GM12878 (cell line): ENCODE measurements around the gene RBBP9. TPM values are rescaled to one million over a fixed set of nuclear protein-coding genes. Genes with fewer than 3 reads are reported as not detected.
A peak's percentile ranks its signal among the peaks of the same experiment; 100 is the strongest.

ENCODE experiments used
- ATAC-seq: fragments of 200-7000 bp; cut with Tn5 transposase; 3 replicates; pipeline ENCODE4 v1.9.1; 2020; ENCODE audit warnings: mild to moderate bottlenecking, moderate library complexity
- BruUV-seq: library from RNA; stranded (reverse); fragments of 400-500 nt; replicated peaks from 2 replicates; lab custom pipeline; 2021; lab: Mats Ljungman, UMichigan
- CTCF ChIA-PET: fragments of 300-600 bp; sonication (Branson Sonifier 250); formaldehyde crosslinking; extraction: SDS; loops from one replicate; lab custom pipeline; 2021; ENCODE audit warnings: inconsistent platforms; lab: Yijun Ruan, JAX
- POLR2A ChIA-PET: fragments of 350-600 bp; formaldehyde crosslinking; extraction: SDS; loops from one replicate; lab custom pipeline; 2021; ENCODE audit warnings: inconsistent platforms; lab: Charles Lee
- RAD21 ChIA-PET: fragments of 300-600 bp; sonication (Branson Sonifier 250); formaldehyde crosslinking; loops from one replicate; lab custom pipeline; 2023; ENCODE audit warnings: antibody characterized with exemption; ENCODE audit not compliant: unreplicated experiment; lab: Charles Lee
- SMC1A ChIA-PET: fragments of 300-600 bp; sonication (Branson Sonifier 250); formaldehyde crosslinking; loops from one replicate; lab custom pipeline; 2023; ENCODE audit not compliant: unreplicated experiment, uncharacterized antibody; lab: Charles Lee
- DNase-seq: peaks from one replicate; pipeline ENCODE4 v3.0.0-alpha.2; 2011; ENCODE audit warnings: low read depth, low spot score
- FAIRE-seq: peaks from 3 replicates; lab custom pipeline; 2011; peaks lifted over from hg19 to GRCh38; lab: Jason Lieb, UNC
- H2AFZ ChIP-seq: 2 replicates; pipeline ENCODE4 v1.6.0; 2011; ENCODE audit warnings: low read depth, low read length, control low read depth; ENCODE audit not compliant: control insufficient read depth
- H3K27ac ChIP-seq: 2 replicates; pipeline ENCODE4 v1.5.1; 2011; ENCODE audit warnings: control low read depth; ENCODE audit not compliant: control insufficient read depth, insufficient read depth
- H3K27me3 ChIP-seq, 2 experiments: replicated peaks in 1 of 2; 2 replicates each; pipeline versions ENCODE4 v1.6.0 to v1.6.1; 2011; ENCODE audit warnings: low read length in 1 of 2; ENCODE audit not compliant: control insufficient read depth in 2 of 2, insufficient read depth in 2 of 2
- H3K36me3 ChIP-seq, 2 experiments: 2 replicates each; pipeline ENCODE4 v1.5.1; 2011; ENCODE audit warnings: low read length in 1 of 2; ENCODE audit not compliant: control insufficient read depth in 2 of 2, insufficient read depth in 2 of 2
- H3K4me1 ChIP-seq: 2 replicates; pipeline ENCODE4 v1.6.1; 2011; ENCODE audit warnings: mild to moderate bottlenecking, low read length, moderate library complexity, mixed read lengths; ENCODE audit not compliant: control insufficient read depth, insufficient read depth
- H3K4me2 ChIP-seq: 2 replicates; pipeline ENCODE4 v1.6.0; 2011; ENCODE audit warnings: control low read depth; ENCODE audit not compliant: control insufficient read depth, insufficient read depth
- H3K4me3 ChIP-seq: fragments of 200-600 bp; sonication (generic); 2 replicates; pipeline ENCODE4 v1.5.1; 2016
- H3K79me2 ChIP-seq: 2 replicates; pipeline ENCODE4 v1.6.0; 2011; ENCODE audit warnings: low read length; ENCODE audit not compliant: control insufficient read depth, insufficient read depth
- H3K9ac ChIP-seq: 2 replicates; pipeline ENCODE4 v1.8.0; 2011; ENCODE audit warnings: low read length, control low read depth, mixed read lengths; ENCODE audit not compliant: control insufficient read depth, insufficient read depth
- H3K9me3 ChIP-seq: replicated peaks from 3 replicates; pipeline ENCODE4 v1.5.1; 2011; ENCODE audit warnings: mild to moderate bottlenecking, low read length; ENCODE audit not compliant: control insufficient read depth, insufficient read depth
- H4K20me1 ChIP-seq: 2 replicates; pipeline ENCODE4 v1.6.0; 2011; ENCODE audit not compliant: control insufficient read depth, insufficient read depth
- DPF2 ChIP-seq: fragments of 450-650 bp; IDR thresholded peaks from 2 replicates; pipeline ENCODE4 v1.6.1; 2017; ENCODE audit warnings: mild to moderate bottlenecking
- MTA2 ChIP-seq: fragments of 450-650 bp; IDR thresholded peaks from 2 replicates; pipeline ENCODE4 v1.6.1; 2016; ENCODE audit warnings: low read depth, mild to moderate bottlenecking, moderate library complexity
- NBN ChIP-seq: fragments of 450-650 bp; IDR thresholded peaks from 2 replicates; pipeline ENCODE4 v1.6.1; 2016
- NFXL1 ChIP-seq: fragments of 450-650 bp; IDR thresholded peaks from 2 replicates; pipeline ENCODE4 v1.6.1; 2017; ENCODE audit warnings: antibody characterized with exemption, mild to moderate bottlenecking, borderline replicate concordance
- NR2F1 ChIP-seq: fragments of 450-650 bp; conservative IDR thresholded peaks from 2 replicates; pipeline ENCODE4 v1.6.1; 2017; ENCODE audit warnings: mild to moderate bottlenecking
- RUNX3 ChIP-seq: IDR thresholded peaks from 2 replicates; pipeline ENCODE4 v1.6.1; 2012; ENCODE audit warnings: low read length, inconsistent platforms
- SP1 ChIP-seq: IDR thresholded peaks from one replicate; pipeline ENCODE4 v1.6.1; 2011; ENCODE audit warnings: low read depth, low read length
- ZBED1 ChIP-seq: IDR thresholded peaks from 2 replicates; pipeline ENCODE4 v1.6.1; 2016; ENCODE audit warnings: borderline replicate concordance
- WGBS: methylation state at CpG from one replicate; pipeline ENCODE4 v1.1.6; 2016; ENCODE audit warnings: low lambda C conversion rate; ENCODE audit not compliant: insufficient replicate concordance, insufficient coverage; ENCODE audit errors: missing lambda C conversion rate; 5-methylcytosine and 5-hydroxymethylcytosine counted together
- in situ Hi-C: fragments of 300-500 bp; cut with MboI; formaldehyde crosslinking; loops from 9 replicates; pipeline ENCODE4 v1.14.3; 2018; ENCODE audit warnings: mixed read lengths
- intact Hi-C: fragments of 100-400 bp; cut with micrococcal nuclease; formaldehyde crosslinking; loops from one replicate; pipeline ENCODE4 v1.14.2; 2022; ENCODE audit not compliant: unreplicated experiment
- polyA plus RNA-seq, 11 experiments: library from polyadenylated mRNA; depleted of rRNA in 4 of 11; unstranded in 6 of 11; stranded (reverse) in 5 of 11; fragments of >200 nt; fragmentation: Nextera tagmentation in 4 of 11; fragmentation: Illumina TruSeq in 1 of 11; extraction: Ambion mirVana in 4 of 11; extraction: Trizol in 1 of 11; gene quantifications; 1 replicate in 1 of 11; 2 replicates in 10 of 11; pipeline versions ENCODE4 v1.2.1 to v1.2.3, GENCODE V29; 2011 to 2016; ENCODE audit warnings: inconsistent platforms in 2 of 11, missing spikeins in 2 of 11, low read depth in 1 of 11
- total RNA-seq, 4 experiments: library from RNA; depleted of rRNA in 3 of 4; stranded (reverse); fragments of >200 nt in 3 of 4; fragmentation: Illumina TruSeq in 1 of 4; extraction: Trizol in 1 of 4; gene quantifications; 2 replicates each; pipeline versions ENCODE4 v1.2.1 to v1.2.3, GENCODE V29; 2013 to 2021
- TF ChIP-seq, protein P1 (sequence below): fragments of 450-650 bp; IDR thresholded peaks from 2 replicates; pipeline ENCODE4 v1.6.1; 2017; ENCODE audit warnings: borderline replicate concordance

The RBBP9 gene
- total and polyA plus RNA-seq, 10 of the 15 experiments (the other 5 are each of a cell fraction or from before 2014, with no cell fraction given) = 7.1 to 34.1 (median 16.0) TPM

DNA sequence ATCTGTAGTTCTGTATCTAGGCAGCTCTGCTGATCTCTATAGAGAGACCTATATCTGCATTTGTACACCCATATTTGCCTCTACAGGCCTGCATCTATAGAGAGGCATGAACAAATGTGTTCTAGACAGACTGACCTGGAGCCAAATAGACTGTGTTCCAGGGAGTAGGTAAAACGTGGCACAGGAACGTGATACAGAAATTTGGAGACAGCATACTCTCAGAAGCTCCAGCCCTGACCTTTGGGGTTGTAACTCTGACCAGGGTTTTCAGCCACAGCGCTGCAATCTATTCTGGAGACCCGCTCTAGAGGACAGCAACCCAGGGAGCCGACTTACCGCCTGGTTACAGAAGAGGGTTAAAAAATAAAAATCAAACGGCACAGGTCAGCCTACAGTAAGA lies 983 bp downstream of the RBBP9 start:
- Histone ChIP-seq H4K20me1 (no peaks in the 10 kb centered on the region), H3K4me2 (peak overlapping the region; percentile 1), H3K27ac (no peak overlapping the region), H3K27me3 (no peaks in the 10 kb centered on the region), H3K9me3 (no peaks in the 10 kb centered on the region)
- RAD21 ChIA-PET = interaction anchor here (0.7 to 4.0 kb wide), 11 partner anchors 9 to 238 kb away, joined by 3 to 67 read pairs (median 4); partner anchors contain the start of genes DZANK1, POLR3F and SEC23B
- intact Hi-C loops (loop anchor here (2.0 kb wide), 1 partner anchor 71 kb away; the partner anchor contains the start of gene SMIM26), in situ Hi-C loops (no loop called here)
- FAIRE-seq = no peak
- peak; percentile 40 for ATAC-seq
- SMC1A ChIA-PET = interaction anchor here (1.0 to 3.9 kb wide), 6 partner anchors 9 to 75 kb away, joined by 3 to 83 read pairs (median 5); partner anchors contain the start of genes DZANK1, POLR3F and SEC23B
- CTCF ChIA-PET = interaction anchor here (0.7 to 5.2 kb wide), 5 partner anchors 9 to 71 kb away, joined by 3 to 46 read pairs (median 5); partner anchors contain the start of genes DZANK1, POLR3F, SEC23B and SMIM26
- peak; percentile 44 for TF ChIP-seq SP1
- peak; percentile 50; the same call in 1 of the 2 replicates for TF ChIP-seq NR2F1
- TF ChIP-seq MTA2 = no peak
- TF ChIP-seq, all 136 proteins: peak for 2
- H3K4me3 ChIP-seq = peak overlapping the region; percentile 73
- H2AFZ ChIP-seq = peak overlapping the region; percentile 0; the same call in 1 of the 2 replicates
- H3K79me2 ChIP-seq = no peaks in the 10 kb centered on the region
- H3K4me1 ChIP-seq = no peaks in the 10 kb centered on the region
- POLR2A ChIA-PET = interaction anchor here (0.6 to 4.7 kb wide), 6 partner anchors 9 to 532 kb away, joined by 3 to 96 read pairs (median 6); partner anchors contain the start of genes DZANK1, POLR3F, SEC23B and ZNF133
- 0 out of 4 replicates have a peak, but pooled peaks cover 0 to 3% of the 10 kb centered on the region in 2 experiments for H3K36me3 ChIP-seq
- 0% methylated on average over 7 of the region's 7 CpGs for WGBS
- H3K9ac ChIP-seq = no peak overlapping the region
- BruUV-seq = no TSS peak
- no peak for DNase-seq

DNA sequence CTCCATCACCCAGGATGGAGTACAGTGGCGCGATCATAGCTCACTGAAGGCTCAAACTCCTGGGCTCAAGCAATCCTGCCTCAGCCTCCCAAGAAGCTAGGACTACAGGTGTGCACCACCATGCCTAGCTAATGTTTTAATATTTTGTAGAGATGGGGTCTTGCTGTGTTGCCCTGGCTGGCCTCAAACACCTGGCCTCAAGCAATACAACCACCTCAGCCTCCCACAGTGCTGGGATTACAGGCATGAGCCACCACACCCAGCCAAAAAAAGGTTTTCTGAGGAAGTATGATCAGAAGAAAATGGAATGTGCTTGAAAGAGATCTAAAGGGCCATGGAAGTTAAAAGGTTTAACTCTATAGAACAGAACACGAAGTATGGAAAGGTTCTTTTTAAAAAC lies 8.7 kb downstream of the RBBP9 start:
- WGBS = 80% methylated on average over 3 of the region's 3 CpGs

More for the DNA sequence above, 8.7 kb downstream of the RBBP9 start:
- Histone ChIP-seq H3K9me3 (no peaks in the 10 kb centered on the region), H3K36me3 (peaks cover 0 to 5% of the 10 kb centered on the region in 2 experiments; a peak in 2 of 4 replicates), H3K27me3 (no peaks in the 10 kb centered on the region), H3K79me2 (no peaks in the 10 kb centered on the region), H3K4me1 (no peaks in the 10 kb centered on the region), H3K9ac (no peak overlapping the region), H2AFZ (no peak overlapping the region), H3K27ac (no peak overlapping the region), H4K20me1 (no peaks in the 10 kb centered on the region), H3K4me2 (no peak overlapping the region), H3K4me3 (no peak overlapping the region)
- no peak for ATAC-seq
- no TSS peak for BruUV-seq
- ChIA-PET SMC1A (no interaction called here), POLR2A (no interaction called here), CTCF (interaction anchor here (1.2 kb wide), 1 partner anchor 13 kb away, joined by 6 read pairs; no protein-coding TSS in a partner anchor), RAD21 (no interaction called here)
- in situ Hi-C loops = no loop called here
- TF ChIP-seq NBN (no peak), RUNX3 (no peak), DPF2 (no peak), ZBED1 (no peak), NFXL1 (no peak)
- TF ChIP-seq, protein P1, sequence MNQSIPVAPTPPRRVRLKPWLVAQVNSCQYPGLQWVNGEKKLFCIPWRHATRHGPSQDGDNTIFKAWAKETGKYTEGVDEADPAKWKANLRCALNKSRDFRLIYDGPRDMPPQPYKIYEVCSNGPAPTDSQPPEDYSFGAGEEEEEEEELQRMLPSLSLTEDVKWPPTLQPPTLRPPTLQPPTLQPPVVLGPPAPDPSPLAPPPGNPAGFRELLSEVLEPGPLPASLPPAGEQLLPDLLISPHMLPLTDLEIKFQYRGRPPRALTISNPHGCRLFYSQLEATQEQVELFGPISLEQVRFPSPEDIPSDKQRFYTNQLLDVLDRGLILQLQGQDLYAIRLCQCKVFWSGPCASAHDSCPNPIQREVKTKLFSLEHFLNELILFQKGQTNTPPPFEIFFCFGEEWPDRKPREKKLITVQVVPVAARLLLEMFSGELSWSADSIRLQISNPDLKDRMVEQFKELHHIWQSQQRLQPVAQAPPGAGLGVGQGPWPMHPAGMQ = no peak
- DNase-seq = no peak
- intact Hi-C loops = no loop called here
- FAIRE-seq = no peak
